Activated CD4-positive, alpha-beta T cell treated with anti-CD3 and anti-CD28 coated beads, Interleukin-2, amount 50 U/mL, for 16 hours (primary cell): ENCODE data around the gene TRAPPC2L.

Experiments
- DNase-seq: peaks from one replicate; pipeline ENCODE4 v3.0.0-alpha.2; 2020

TRAPPC2L gene

DNA sequence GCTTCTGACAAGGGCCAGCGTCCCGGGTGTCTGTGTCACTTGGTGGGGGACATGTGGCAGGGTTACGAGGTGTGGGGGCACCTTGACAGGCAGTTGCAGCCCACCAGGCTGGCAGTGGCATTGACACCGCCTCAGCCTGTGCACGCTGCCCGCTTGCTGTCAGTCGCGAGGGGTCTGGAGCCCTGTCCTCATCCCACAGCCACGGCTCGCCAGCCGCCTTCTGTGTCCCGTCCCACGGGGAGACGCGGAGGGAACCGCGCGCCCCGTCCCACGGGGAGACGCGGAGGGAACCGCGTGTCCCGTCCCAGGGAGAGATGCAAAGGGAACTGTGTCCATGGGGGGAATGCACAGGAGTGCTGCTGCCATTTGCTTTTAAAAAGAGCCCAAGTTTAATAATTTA, 6.0 kb downstream of the TRAPPC2L start:
- no peak for DNase-seq

GRCh38 chr16:88863426-88863825, 6.5 kb downstream of the TRAPPC2L start:
- no peak for DNase-seq

DNA sequence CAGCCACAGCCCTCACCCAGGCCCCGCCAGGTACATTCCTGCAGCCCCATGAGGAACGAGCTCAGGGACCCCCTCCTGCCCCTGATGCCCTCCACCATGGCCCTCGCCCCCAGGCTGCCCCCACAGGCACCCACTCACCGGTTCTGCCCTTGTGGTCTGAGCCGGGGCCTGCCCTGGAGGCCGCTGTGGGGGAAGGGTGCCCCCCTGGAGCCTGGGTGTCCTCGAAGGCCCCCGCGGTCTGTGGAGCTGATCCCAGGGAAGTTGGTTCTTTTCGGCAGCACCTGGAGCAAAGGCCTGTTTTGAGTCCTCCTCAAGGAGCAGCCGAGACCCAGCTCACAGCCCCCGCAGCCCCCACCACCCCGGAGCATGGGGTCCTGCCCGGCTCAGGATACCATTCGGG, 7.2 kb downstream of the TRAPPC2L start:
- DNase-seq = no peak

GRCh38 chr16:88864521-88864920, 7.6 kb downstream of the TRAPPC2L start:
- no peak for DNase-seq

DNA sequence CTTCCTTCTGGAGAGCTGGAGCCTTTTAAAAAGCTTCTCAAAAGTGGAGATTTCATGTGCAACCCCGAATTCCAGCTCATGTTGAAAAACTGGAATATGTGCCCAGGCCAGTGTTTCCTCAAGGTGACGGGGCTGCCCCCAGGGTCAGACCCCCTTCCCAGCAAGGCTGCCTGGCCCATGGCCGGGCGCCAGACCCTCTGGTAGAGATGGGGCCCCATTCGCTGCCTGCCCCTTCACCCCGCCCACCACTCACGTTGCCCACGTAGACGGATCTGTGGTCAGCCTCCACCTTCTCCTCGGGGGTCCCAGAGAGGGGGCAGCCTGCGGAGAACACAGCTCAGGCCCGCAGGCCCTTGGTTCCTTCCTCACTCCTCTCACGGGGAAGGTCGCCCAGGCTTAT, 8.4 kb downstream of the TRAPPC2L start:
- DNase-seq = no peak

GRCh38 chr16:88865742-88866141, 8.8 kb downstream of the TRAPPC2L start:
- DNase-seq = no peak

- no peak for DNase-seq
Observed at GRCh38 chr16:88866151-88866920, 9.4 kb downstream of the TRAPPC2L start, which contains the start of gene PABPN1L. TSS of gene PABPN1L (minus strand) at chr16:88866660. CDS start at chr16:88866606, 54 bp downstream.

DNA sequence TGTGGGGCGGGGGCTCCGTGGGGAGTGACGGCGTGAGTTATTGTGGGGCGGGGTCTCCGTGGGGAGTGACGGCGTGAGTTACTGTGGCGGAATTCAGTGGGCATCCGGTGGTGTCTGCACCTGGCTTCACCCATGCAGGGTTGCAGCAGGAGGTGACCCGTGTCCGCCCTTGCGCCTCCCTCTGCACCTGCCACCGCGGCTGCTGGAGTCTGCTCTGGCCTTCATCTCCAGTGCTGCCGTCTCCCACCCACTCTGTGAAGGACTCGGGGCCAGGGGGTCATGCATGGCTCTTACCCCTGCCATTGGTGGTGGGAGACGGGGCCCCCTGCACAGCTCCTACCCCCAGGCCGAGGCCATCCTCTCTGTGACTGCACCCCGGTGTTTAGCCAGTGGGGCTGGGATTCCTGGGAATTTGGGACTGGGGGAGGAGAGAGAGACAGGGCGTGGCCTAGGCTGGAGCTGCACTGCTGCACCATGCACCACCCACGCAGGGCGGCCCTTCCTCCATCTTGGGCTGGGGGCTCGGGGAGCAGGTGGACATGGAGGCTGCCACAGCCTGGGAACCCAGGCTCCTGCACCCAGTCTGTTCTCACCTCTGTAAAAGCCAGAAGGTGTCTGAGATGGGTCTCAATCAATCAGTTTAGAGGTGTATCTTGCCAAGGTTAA, 10.8 kb downstream of the TRAPPC2L start:
- DNase-seq = no peak

DNA sequence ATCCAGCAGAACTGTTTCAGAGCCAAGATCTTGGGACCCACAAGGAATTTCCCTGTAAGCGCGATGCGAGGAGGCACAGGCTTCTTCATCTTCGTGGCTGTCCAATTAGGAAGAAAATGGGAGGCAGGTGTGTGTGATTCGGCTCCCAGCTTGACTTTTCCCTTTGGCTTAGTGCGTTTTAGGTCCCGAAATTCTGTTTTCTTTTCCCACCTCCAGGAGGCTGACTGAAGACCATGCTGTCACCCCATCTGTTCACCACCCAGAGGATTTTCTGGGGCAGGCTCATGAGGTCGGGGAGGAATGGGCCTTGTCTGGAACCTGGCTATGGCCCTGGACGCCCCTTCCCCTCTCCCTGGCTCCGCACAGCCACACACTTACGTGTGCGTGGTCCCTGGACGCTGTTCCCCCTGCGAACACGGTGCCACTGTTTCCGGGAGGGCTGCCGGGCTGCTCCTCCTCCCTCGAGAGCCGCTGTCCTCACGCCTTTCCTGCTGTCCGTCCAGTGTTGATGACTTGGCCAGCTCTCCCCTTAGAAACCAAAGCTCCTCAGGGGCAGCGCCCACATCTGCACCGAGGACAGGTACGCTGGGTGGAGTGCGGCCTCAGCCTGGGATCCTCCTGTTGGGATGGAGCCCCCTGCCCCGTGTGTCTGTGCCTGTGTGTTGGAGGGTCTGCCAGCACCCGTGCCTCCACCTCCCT, 12.2 kb downstream of the TRAPPC2L start:
- no peak for DNase-seq

GRCh38 chr16:88869673-88869980, 12.7 kb downstream of the TRAPPC2L start:
- DNase-seq = no peak

DNA sequence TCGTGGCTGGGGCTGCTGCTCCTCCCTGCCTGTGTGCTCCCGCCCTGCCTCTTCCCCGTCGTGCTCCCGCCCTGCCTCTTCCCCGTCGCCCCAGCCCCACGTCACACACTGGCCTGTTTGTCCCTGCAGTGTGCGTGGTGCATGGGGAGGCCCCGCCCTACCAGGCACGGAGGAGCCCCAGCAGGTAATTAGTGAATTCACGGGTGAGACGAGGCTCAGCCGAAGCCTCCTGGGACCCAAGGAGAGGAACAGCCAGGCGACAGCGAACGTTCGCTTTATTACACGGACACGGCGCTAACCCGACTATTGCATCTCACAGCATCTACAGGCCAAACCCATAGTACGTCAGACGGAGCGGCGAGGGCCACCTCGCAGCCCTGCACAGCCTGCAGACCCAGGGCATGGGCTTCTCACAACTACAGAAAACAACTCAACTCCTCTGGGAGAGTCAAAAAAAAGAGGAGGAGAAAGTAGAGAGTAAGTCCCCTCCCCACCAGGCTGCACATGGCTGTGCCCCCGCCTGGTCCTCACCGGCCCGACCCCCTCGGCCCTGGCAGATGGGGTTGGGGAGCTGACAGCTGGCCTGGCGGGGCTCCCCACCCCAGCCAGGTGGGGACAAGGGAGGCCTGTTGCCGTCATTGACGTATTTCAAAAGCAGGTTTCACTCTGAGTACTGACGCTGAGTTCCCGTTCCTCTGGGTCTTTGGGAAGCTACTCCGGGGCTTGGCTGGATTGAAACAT, 13.9 kb downstream of the TRAPPC2L start:
- no peak for DNase-seq

GRCh38 chr16:88871349-88871702, 14.4 kb downstream of the TRAPPC2L start:
- DNase-seq = no peak

GRCh38 chr16:88871730-88872416, 14.9 kb downstream of the TRAPPC2L start:
- DNase-seq = no peak

DNA sequence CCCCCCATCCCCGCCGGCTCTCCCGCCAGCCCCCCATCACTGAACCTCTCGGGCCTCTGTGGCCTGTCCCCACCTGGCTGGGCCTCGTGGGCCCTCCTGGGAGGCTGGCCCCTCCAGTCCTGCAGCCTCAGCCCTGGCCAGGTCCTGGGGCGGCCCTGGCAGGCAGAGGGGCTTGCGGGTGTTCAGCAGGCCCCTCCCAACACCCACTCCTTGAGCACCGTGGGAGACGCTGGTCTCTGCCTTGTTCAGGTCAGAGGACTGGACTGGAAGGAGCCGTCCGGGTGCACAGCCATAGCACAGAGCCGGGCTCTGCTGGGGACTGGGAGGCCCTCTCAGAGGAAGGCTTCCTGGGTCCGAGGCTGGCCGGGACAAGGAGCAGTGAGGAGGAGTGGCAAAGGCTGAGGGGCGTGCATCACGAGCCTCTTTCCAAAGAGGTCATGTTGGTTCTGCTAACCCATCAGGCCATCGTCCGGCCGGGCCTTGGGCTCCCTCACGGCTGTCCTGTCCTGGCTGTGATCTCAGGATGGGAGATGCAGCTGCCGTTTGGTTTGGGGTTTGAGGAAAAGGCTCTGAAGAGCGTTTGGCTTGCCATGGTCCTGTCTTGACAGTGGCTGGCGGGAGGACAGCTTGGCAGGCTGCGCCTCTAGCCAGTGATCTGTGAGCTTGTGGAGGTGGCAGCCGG, 15.9 kb downstream of the TRAPPC2L start:
- DNase-seq = no peak

GRCh38 chr16:88874938-88875599, 18.1 kb downstream of the TRAPPC2L start:
- no peak for DNase-seq

GRCh38 chr16:88875703-88876234, 18.8 kb downstream of the TRAPPC2L start:
- no peak for DNase-seq

GRCh38 chr16:88876942-88877526, 20.1 kb downstream of the TRAPPC2L start:
- DNase-seq = no peak

DNA sequence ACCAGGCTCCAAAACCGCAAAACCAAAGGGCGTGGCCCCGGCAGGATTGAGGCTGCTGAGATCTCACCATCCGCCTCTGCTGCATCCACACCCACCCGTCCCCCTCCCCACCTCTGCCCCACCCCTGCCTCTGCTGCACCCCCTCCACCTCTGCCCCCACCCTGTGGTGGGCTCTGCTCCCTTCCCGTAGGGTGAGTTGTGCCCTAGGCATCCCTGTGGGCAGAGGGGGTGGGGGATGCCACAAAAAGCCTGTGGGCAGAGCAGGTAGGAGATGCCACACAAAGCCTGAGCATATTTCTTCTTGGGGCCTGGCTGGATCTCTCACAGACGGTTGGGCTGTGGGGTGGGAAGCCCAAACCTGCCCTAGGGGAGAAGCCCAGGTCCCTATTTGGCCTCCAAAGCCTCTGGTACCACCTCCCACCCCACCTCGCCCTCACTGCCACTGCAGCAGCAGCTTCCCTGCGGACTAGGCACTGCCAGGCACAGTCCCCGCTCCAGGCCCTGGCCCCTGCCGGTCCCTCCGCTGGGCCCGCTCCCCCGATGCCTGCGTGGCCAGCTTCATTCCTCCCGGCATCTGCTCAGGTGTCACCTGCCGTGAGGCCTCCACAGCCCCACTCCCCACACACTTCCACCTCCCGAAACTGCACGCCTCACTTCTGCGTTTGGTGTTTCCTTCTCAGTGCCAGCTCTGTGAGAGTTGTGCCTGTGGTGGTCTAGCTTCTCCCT, 20.8 kb downstream of the TRAPPC2L start:
- DNase-seq = no peak

DNA sequence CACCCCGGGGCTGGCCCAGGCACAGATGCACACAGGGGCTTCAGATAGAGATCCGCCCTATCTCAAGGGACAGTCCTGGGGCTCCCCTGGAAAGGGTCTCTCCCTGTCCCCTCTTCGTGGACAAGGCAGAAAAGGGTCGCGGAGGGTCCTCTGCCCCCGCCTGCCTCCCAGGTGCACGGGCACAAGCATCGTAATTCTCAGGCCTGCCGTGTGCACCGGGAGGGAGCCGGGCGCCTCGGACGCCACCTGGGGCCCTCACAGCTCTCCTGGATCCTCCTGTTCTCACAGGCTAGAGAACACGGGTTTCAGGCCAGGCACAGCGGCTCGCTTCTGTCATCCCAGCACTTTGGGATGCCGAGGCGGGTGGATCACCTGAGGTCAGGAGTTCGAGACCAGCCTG, 21.4 kb downstream of the TRAPPC2L start:
- DNase-seq = no peak
